ENCODE data around the gene ABLIM3. TPM values are rescaled to one million over a fixed set of nuclear protein-coding genes. Genes with fewer than 3 reads are reported as not detected.

ABLIM3 gene
- total RNA-seq, 1 experiment from 2014 or later, result 14.3 TPM

DNA sequence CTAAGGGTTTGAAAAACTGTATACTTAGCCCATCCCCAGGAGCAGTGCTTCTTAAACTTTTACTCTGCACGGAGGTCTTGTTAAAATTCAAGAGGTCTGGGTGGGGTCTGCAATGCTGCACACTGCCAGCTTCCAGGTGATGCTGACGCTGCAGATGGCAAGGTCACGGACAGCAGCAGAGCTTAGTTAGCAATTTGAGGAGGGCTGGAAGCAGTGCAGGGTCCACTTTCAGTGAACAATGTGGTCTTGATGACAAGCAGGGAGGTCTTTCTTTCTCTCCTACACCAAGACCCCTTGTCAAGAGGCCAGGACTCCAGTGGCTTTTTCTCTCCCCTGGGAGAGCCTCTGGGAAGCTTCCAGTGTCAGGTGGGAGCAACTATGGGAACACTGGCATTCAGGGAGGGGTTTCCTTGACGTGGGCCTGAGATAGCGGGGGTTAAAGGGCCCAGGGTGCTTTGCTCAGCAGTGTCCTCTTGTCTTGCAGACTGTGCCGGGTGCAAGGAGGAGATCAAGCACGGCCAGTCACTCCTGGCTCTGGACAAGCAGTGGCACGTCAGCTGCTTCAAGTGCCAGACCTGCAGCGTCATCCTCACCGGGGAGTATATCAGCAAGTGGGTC lies 65.3 kb downstream of the ABLIM3 start (continued):
- TF ChIP-seq CEBPB (IDR thresholded peaks at IDR 0.05; ENCODE audit: low read depth) (no peak), SIN3A (IDR thresholded peaks at IDR 0.05; ENCODE audit: low read depth) (no peak), RAD21 (IDR thresholded peaks at IDR 0.05; ENCODE audit: low read depth) (no peak)

DNA sequence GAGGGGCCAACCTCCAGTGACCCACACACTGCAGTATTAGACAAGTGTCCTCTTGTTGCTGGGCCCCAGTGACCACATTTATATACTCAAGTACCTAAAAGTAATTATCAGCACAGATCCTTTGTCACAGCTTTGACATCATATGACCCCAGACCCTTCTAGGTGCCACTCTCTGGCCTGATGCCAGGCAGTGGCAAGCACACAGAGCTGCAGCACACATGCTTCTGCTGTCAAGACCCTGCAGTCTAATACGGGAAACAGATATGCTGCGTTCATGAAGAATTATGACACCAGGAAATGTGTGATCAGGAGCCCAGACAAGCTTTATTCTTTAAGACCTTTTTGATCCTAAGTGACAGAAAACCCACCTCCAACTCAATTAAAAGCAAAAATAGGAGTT lies 66.5 kb downstream of the ABLIM3 start:
- H3K4me2 ChIP-seq (ENCODE audit: low read length), result no peak overlapping the region
- no peaks in the 10 kb centered on the region for H3K27me3 ChIP-seq (ENCODE audit: insufficient read depth, low read length)
- TF ChIP-seq, protein P1, sequence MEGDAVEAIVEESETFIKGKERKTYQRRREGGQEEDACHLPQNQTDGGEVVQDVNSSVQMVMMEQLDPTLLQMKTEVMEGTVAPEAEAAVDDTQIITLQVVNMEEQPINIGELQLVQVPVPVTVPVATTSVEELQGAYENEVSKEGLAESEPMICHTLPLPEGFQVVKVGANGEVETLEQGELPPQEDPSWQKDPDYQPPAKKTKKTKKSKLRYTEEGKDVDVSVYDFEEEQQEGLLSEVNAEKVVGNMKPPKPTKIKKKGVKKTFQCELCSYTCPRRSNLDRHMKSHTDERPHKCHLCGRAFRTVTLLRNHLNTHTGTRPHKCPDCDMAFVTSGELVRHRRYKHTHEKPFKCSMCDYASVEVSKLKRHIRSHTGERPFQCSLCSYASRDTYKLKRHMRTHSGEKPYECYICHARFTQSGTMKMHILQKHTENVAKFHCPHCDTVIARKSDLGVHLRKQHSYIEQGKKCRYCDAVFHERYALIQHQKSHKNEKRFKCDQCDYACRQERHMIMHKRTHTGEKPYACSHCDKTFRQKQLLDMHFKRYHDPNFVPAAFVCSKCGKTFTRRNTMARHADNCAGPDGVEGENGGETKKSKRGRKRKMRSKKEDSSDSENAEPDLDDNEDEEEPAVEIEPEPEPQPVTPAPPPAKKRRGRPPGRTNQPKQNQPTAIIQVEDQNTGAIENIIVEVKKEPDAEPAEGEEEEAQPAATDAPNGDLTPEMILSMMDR (IDR thresholded peaks at IDR 0.05 in 2 of 3, conservative IDR thresholded peaks at IDR 0.05 in 1 of 3; ENCODE audit: borderline replicate concordance in 1 of 3, insufficient read depth in 1 of 3, low read depth in 2 of 3, low read length in 2 of 3), result no peak
- H3K9me2 ChIP-seq (ENCODE audit: insufficient read depth), result no peaks in the 10 kb centered on the region; the same call in 1 of the 2 replicates
- BruUV-seq (replicated peaks), result no TSS peak
- no peaks in the 10 kb centered on the region for H4K20me1 ChIP-seq (ENCODE audit: insufficient read depth)
- H3K27ac ChIP-seq (ENCODE audit: low read depth, low read length), result no peak overlapping the region
- H2AFZ ChIP-seq (ENCODE audit: low read depth, low read length, poor library complexity, severe bottlenecking), result no peak overlapping the region
- POLR2A ChIA-PET, result no interaction called here
- no peak overlapping the region for H3K9ac ChIP-seq (ENCODE audit: low read length)
- no peaks in the 10 kb centered on the region for H3K79me2 ChIP-seq (ENCODE audit: insufficient read depth, low read length)
- CTCF ChIA-PET, result no interaction called here
- no peaks in the 10 kb centered on the region for H3K9me3 ChIP-seq (ENCODE audit: control insufficient read depth in 1 of 2, insufficient read depth in 1 of 2, low read depth in 1 of 2, low read length in 2 of 2)
- no peak for ATAC-seq
- no peak for DNase-seq (ENCODE audit: low read depth, low spot score)
- no peak overlapping the region for H3K4me3 ChIP-seq (replicated peaks in 1 of 2; ENCODE audit: low read depth in 1 of 2, low read length in 2 of 2)
- intact Hi-C loops (cut with micrococcal nuclease), result no loop called here
- peaks cover 17 to 73% of the 10 kb centered on the region in 2 experiments for H3K4me1 ChIP-seq (ENCODE audit: control insufficient read depth in 1 of 2, insufficient read depth in 2 of 2, low read length in 2 of 2)
- RAD21 ChIA-PET (ENCODE audit: low non-redundant PET in 1 of 2, low total read pairs in 2 of 2, uncharacterized antibody in 2 of 2, unreplicated experiment in 2 of 2), result no interaction called here
- peaks cover 0 to 8% of the 10 kb centered on the region in 2 experiments; a peak in 2 of 4 replicates for H3K36me3 ChIP-seq (ENCODE audit: control insufficient read depth in 1 of 2, insufficient read depth in 2 of 2, low read length in 2 of 2)

DNA sequence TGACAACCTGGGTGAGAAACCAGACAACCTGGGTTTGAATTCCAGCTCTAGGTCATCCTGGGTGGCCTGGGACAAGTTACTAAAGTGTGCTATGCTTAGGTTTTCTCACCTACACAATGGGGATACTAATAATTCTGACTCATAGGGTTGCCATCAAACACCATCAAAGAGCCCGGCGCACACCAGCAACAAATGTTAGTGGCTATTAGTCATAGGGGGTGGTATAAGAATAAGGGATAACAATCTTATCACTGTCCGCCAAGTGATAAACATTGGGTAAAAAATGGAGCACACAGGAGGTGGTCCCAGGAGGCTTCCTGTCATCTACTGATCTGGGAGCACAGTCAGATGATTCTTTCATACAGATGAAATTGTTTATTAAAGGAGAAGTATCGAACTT lies 68.9 kb downstream of the ABLIM3 start:
- H4K20me1 ChIP-seq (ENCODE audit: insufficient read depth), result no peaks in the 10 kb centered on the region
- peak overlapping the region; percentile 70 for H3K4me2 ChIP-seq (ENCODE audit: low read length)
- peak overlapping the region in 1 of 2 experiments; percentile 30; a peak in 2 of 4 replicates for H3K4me3 ChIP-seq (replicated peaks in 1 of 2; ENCODE audit: low read depth in 1 of 2, low read length in 2 of 2)
- peak; percentile 89 for ATAC-seq
- BruUV-seq (replicated peaks), result no TSS peak
- H3K79me2 ChIP-seq (ENCODE audit: insufficient read depth, low read length), result no peaks in the 10 kb centered on the region
- H3K9ac ChIP-seq (ENCODE audit: low read length), result peak overlapping the region; percentile 32
- peaks cover 3% of the 10 kb centered on the region; the same call in 1 of the 2 replicates for H3K9me2 ChIP-seq (ENCODE audit: insufficient read depth)
- CTCF ChIA-PET, result no interaction called here
- no peak overlapping the region for H2AFZ ChIP-seq (ENCODE audit: low read depth, low read length, poor library complexity, severe bottlenecking)
- no peaks in the 10 kb centered on the region for H3K27me3 ChIP-seq (ENCODE audit: insufficient read depth, low read length)
- peak; percentile 88 for DNase-seq (ENCODE audit: low read depth, low spot score)
- intact Hi-C loops (cut with micrococcal nuclease), result no loop called here
- peaks cover 17 to 53% of the 10 kb centered on the region in 2 experiments for H3K4me1 ChIP-seq (ENCODE audit: control insufficient read depth in 1 of 2, insufficient read depth in 2 of 2, low read length in 2 of 2)
- POLR2A ChIA-PET, result no interaction called here
- no peaks in the 10 kb centered on the region for H3K36me3 ChIP-seq (ENCODE audit: control insufficient read depth in 1 of 2, insufficient read depth in 2 of 2, low read length in 2 of 2)
- H3K9me3 ChIP-seq (ENCODE audit: control insufficient read depth in 1 of 2, insufficient read depth in 1 of 2, low read depth in 1 of 2, low read length in 2 of 2), result no peaks in the 10 kb centered on the region
- RAD21 ChIA-PET (ENCODE audit: low non-redundant PET in 1 of 2, low total read pairs in 2 of 2, uncharacterized antibody in 2 of 2, unreplicated experiment in 2 of 2), result no interaction called here
- peak overlapping the region; percentile 33 for H3K27ac ChIP-seq (ENCODE audit: low read depth, low read length)
- no peak for TF ChIP-seq REST (IDR thresholded peaks at IDR 0.05; ENCODE audit: low read depth)
- peak; percentile 99 for TF ChIP-seq TCF7L2 (IDR thresholded peaks at IDR 0.05; ENCODE audit: borderline replicate concordance, extremely low read depth, insufficient read depth, insufficient read length)
- TF ChIP-seq YY1 (IDR thresholded peaks at IDR 0.05; ENCODE audit: extremely low read depth, insufficient replicate concordance, low read depth, low read length), result peak; percentile 22
- peak; percentile 65; the same call in 1 of the 2 replicates for TF ChIP-seq CBX3 (IDR thresholded peaks at IDR 0.05; ENCODE audit: low read depth)
- TF ChIP-seq POLR2A (IDR thresholded peaks at IDR 0.05; ENCODE audit: borderline replicate concordance, extremely low read depth, insufficient read depth, insufficient read length), result no peak
- TF ChIP-seq EZH2 (IDR thresholded peaks at IDR 0.05), result no peak
- TF ChIP-seq SP1 (IDR thresholded peaks at IDR 0.05; ENCODE audit: low read depth), result peak; percentile 91
- TF ChIP-seq ZFX (IDR thresholded peaks at IDR 0.05), result no peak
- peak; percentile 34; the same call in 1 of the 2 replicates for TF ChIP-seq RAD21 (IDR thresholded peaks at IDR 0.05; ENCODE audit: low read depth)

All from HCT116 (cell line).